ENCODE results near the gene PITPNB. TPM values are rescaled to one million over a fixed set of nuclear protein-coding genes. Genes with fewer than 3 reads are reported as not detected.

PITPNB gene
- total RNA-seq, 1 donor from 2014 or later = 93.0 TPM

DNA sequence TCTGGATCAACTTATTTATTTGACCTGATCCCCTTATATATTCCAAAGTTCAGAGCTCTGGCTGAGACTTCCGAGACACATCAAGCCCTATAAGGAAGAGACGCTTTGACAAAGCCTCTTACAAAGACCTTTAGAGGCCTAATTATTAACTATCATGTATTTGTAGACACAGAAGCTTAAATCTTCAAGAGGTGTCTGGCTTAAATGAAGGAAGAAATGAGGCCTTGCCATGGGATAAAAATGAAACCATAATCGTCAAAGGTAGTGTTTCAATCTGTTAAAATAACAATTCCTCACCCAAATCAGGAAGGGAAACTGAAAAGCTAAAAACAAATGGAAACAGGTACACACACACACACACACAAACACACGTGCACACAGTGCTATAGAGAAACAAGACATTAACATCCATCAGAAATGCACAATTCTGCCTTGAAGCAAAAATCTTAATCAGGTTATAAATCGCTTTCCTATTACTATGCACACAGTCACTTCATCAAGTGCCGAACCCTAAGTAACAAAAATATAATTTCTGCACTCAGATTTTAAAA lies 50.2 kb downstream of the PITPNB start:
- no peak for DNase-seq (ENCODE audit: low spot score in 2 of 2, unreplicated experiment in 2 of 2)
- no peak for TF ChIP-seq CTCF (IDR thresholded peaks at IDR 0.05; ENCODE audit: unreplicated experiment)
- Mint-ChIP-seq H3K27ac (peak overlapping the region; percentile 91), H3K4me3 (no peak overlapping the region), H3K27me3 (ENCODE audit: low read depth) (no peaks in the 10 kb centered on the region), H3K9me3 (no peaks in the 10 kb centered on the region), H3K36me3 (peaks cover 13% of the 10 kb centered on the region), H3K4me1 (peaks cover 69% of the 10 kb centered on the region)

GRCh38 chr22:27867953-27868731 lies 50.9 kb downstream of the PITPNB start:
- Mint-ChIP-seq H3K27me3 (ENCODE audit: low read depth) (no peaks in the 10 kb centered on the region), H3K4me1 (peaks cover 75% of the 10 kb centered on the region), H3K27ac (peak overlapping the region; percentile 91), H3K4me3 (no peak overlapping the region), H3K36me3 (peaks cover 11% of the 10 kb centered on the region), H3K9me3 (no peaks in the 10 kb centered on the region)
- DNase-seq (ENCODE audit: low spot score in 2 of 2, unreplicated experiment in 2 of 2) = no peak
- TF ChIP-seq CTCF (IDR thresholded peaks at IDR 0.05; ENCODE audit: unreplicated experiment) = no peak

- no peak overlapping the region for H3K4me3 Mint-ChIP-seq
- no peaks in the 10 kb centered on the region for H3K9me3 Mint-ChIP-seq
- peak overlapping the region; percentile 92 for H3K27ac Mint-ChIP-seq
- no peak for DNase-seq (ENCODE audit: low spot score in 2 of 2, unreplicated experiment in 2 of 2)
- H3K4me1 Mint-ChIP-seq = peaks cover 77% of the 10 kb centered on the region
- no peaks in the 10 kb centered on the region for H3K27me3 Mint-ChIP-seq (ENCODE audit: low read depth)
- TF ChIP-seq CTCF (IDR thresholded peaks at IDR 0.05; ENCODE audit: unreplicated experiment) = no peak
- H3K36me3 Mint-ChIP-seq = peaks cover 11% of the 10 kb centered on the region
These were observed 51.7 kb downstream of the PITPNB start for GRCh38 chr22:27867085-27867952.

DNA sequence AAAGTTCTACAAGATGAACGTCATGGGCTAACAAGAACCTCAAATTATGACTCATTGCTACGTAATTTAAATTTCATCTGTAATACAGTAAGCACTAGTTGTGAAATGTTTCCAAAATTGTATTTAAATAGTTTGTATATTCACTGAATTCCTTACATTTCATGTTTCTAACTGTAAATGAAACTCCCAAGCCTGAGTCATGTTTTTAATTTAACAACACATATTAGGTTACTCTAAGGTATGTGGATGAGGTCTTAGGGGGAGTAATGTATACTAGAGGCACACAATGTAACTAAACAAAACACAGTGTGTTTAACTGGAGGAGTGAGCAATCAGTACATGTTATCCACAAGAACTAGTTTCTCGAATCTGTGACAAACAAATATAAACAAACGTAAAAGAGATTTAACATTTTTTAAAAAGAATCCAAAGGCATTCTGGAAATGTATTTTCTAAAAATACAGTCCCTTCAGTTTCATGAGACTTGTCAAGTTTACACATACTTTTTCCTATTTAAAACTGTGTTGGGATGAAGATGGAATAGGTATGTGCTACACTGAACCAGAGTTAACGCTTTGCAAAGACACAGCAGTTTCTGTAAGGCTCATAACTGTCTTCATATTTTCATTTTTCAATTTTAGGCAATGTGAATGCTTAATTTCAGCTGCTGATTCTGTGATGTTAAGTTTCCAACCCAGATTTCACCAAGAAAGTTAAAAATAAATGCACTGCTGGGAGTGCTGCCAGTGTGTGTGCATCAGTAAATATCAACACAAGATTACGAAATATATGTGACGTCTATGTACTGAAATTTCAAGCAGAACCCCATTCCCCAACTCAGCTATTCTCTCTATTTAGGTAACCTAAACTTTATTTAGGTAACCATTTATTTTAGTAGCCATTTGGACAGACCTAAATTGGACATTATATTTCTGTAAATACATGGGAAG lies 52.6 kb downstream of the PITPNB start:
- peaks cover 13% of the 10 kb centered on the region for H3K36me3 Mint-ChIP-seq
- no peak overlapping the region for H3K4me3 Mint-ChIP-seq
- no peak for DNase-seq (ENCODE audit: low spot score in 2 of 2, unreplicated experiment in 2 of 2)
- H3K27ac Mint-ChIP-seq = peak overlapping the region; percentile 92
- H3K4me1 Mint-ChIP-seq = peaks cover 77% of the 10 kb centered on the region
- H3K27me3 Mint-ChIP-seq (ENCODE audit: low read depth) = no peaks in the 10 kb centered on the region
- TF ChIP-seq CTCF (IDR thresholded peaks at IDR 0.05; ENCODE audit: unreplicated experiment) = no peak
- H3K9me3 Mint-ChIP-seq = no peaks in the 10 kb centered on the region

- peak overlapping the region; percentile 92 for H3K27ac Mint-ChIP-seq
- peaks cover 71% of the 10 kb centered on the region for H3K4me1 Mint-ChIP-seq
- peaks cover 10% of the 10 kb centered on the region for H3K36me3 Mint-ChIP-seq
- no peaks in the 10 kb centered on the region for H3K27me3 Mint-ChIP-seq (ENCODE audit: low read depth)
- DNase-seq (ENCODE audit: low spot score in 2 of 2, unreplicated experiment in 2 of 2) = no peak
- no peak for TF ChIP-seq CTCF (IDR thresholded peaks at IDR 0.05; ENCODE audit: unreplicated experiment)
- H3K4me3 Mint-ChIP-seq = no peak overlapping the region
- no peaks in the 10 kb centered on the region for H3K9me3 Mint-ChIP-seq
These were observed 53.6 kb downstream of the PITPNB start for GRCh38 chr22:27865496-27865895.
